IMR-90 (cell line): Measurements from ENCODE around the gene ENOX2. TPM values are rescaled to one million over a fixed set of nuclear protein-coding genes. Genes with fewer than 3 reads are reported as not detected.

ENCODE experiments used
- ATAC-seq: fragments of 200-7000 bp; cut with Tn5 transposase; 2 replicates; pipeline ENCODE4 v1.9.1; 2020; ENCODE audit warnings: low read depth, mild to moderate bottlenecking, moderate library complexity
- BruUV-seq: library from RNA; stranded (reverse); fragments of 400-500 nt; replicated peaks from 2 replicates; lab custom pipeline; 2021; lab: Mats Ljungman, UMichigan
- CTCF ChIA-PET: fragments of 300-600 bp; formaldehyde crosslinking; extraction: SDS; loops from one replicate; lab custom pipeline; 2021; ENCODE audit warnings: antibody characterized with exemption; lab: Yijun Ruan, JAX
- POLR2A ChIA-PET: fragments of 300-600 bp; sonication (Branson Sonifier 250); formaldehyde crosslinking; loops from one replicate; lab custom pipeline; 2022; ENCODE audit warnings: antibody characterized with exemption; ENCODE audit not compliant: unreplicated experiment; lab: Charles Lee
- DNase-seq: peaks from one replicate; pipeline ENCODE4 v3.0.0; 2013
- H2AFZ ChIP-seq: replicated peaks from 2 replicates; pipeline ENCODE3; 2013; ENCODE audit warnings: low read length, mild to moderate bottlenecking; ENCODE audit not compliant: poor library complexity
- H2AK5ac ChIP-seq: 2 replicates; pipeline ENCODE4 v1.6.1; 2013; ENCODE audit warnings: low read depth, low read length, inconsistent platforms
- H2AK9ac ChIP-seq: replicated peaks from 2 replicates; pipeline ENCODE3; 2013; ENCODE audit warnings: mild to moderate bottlenecking, low read depth, low read length, moderate library complexity; ENCODE audit not compliant: poor library complexity
- H2BK120ac ChIP-seq: 2 replicates; pipeline ENCODE4 v1.6.1; 2013; ENCODE audit warnings: low read depth, low read length, inconsistent platforms
- H2BK15ac ChIP-seq: 3 replicates; pipeline ENCODE4 v1.6.1; 2013; ENCODE audit warnings: low read depth, low read length, inconsistent platforms
- H2BK20ac ChIP-seq: 2 replicates; pipeline ENCODE4 v1.6.1; 2013; ENCODE audit warnings: low read depth, mild to moderate bottlenecking, inconsistent platforms, low read length, moderate library complexity
- H2BK5ac ChIP-seq: 2 replicates; pipeline ENCODE4 v1.6.1; 2013; ENCODE audit warnings: mild to moderate bottlenecking, low read depth, low read length, inconsistent platforms; ENCODE audit not compliant: poor library complexity, severe bottlenecking
- H3K14ac ChIP-seq: replicated peaks from 2 replicates; pipeline ENCODE4 v1.6.1; 2013; ENCODE audit warnings: low read depth, low read length, inconsistent platforms
- H3K18ac ChIP-seq: 2 replicates; pipeline ENCODE4 v1.6.1; 2013; ENCODE audit warnings: low read depth, low read length, control low read depth
- H3K23ac ChIP-seq: 2 replicates; pipeline ENCODE4 v1.6.1; 2013; ENCODE audit warnings: low read depth, low read length, inconsistent platforms
- H3K27ac ChIP-seq: 2 replicates; pipeline ENCODE4 v1.5.1; 2013; ENCODE audit warnings: mild to moderate bottlenecking, control low read depth, low read length; ENCODE audit not compliant: insufficient read depth
- H3K27me3 ChIP-seq: 2 replicates; pipeline ENCODE4 v1.6.1; 2013; ENCODE audit warnings: low read length; ENCODE audit not compliant: control insufficient read depth, insufficient read depth
- H3K36me3 ChIP-seq: 2 replicates; pipeline ENCODE4 v1.6.1; 2013; ENCODE audit warnings: low read length, mixed read lengths; ENCODE audit not compliant: control insufficient read depth, insufficient read depth
- H3K4ac ChIP-seq: 2 replicates; pipeline ENCODE4 v1.6.1; 2013; ENCODE audit warnings: low read depth, low read length, inconsistent platforms
- H3K4me1 ChIP-seq: 2 replicates; pipeline ENCODE4 v1.6.1; 2013; ENCODE audit warnings: low read length, mixed read lengths; ENCODE audit not compliant: control insufficient read depth, insufficient read depth
- H3K4me2 ChIP-seq: 2 replicates; pipeline ENCODE4 v1.6.1; 2013; ENCODE audit warnings: low read depth, mild to moderate bottlenecking, control low read depth, low read length, moderate library complexity
- H3K4me3 ChIP-seq: 2 replicates; pipeline ENCODE4 v1.5.1; 2013; ENCODE audit warnings: low read depth, mild to moderate bottlenecking, control low read depth, low read length, moderate library complexity; ENCODE audit not compliant: insufficient read depth
- H3K56ac ChIP-seq: 2 replicates; pipeline ENCODE4 v1.6.1; 2013; ENCODE audit warnings: low read length, inconsistent platforms; ENCODE audit not compliant: insufficient read depth; ENCODE audit errors: extremely low read depth
- H3K79me1 ChIP-seq, 2 experiments: 2 replicates each; pipeline ENCODE4 v1.6.1; 2013; ENCODE audit warnings: low read length in 2 of 2, inconsistent platforms in 1 of 2, low read depth in 1 of 2
- H3K9ac ChIP-seq: 2 replicates; pipeline ENCODE4 v1.6.1; 2013; ENCODE audit warnings: low read depth, low read length, control low read depth
- H3K9me1 ChIP-seq: 2 replicates; pipeline ENCODE4 v1.6.1; 2013; ENCODE audit warnings: low read length, inconsistent platforms; ENCODE audit not compliant: insufficient read depth
- H3K9me3 ChIP-seq: 2 replicates; pipeline ENCODE4 v1.6.1; 2013; ENCODE audit warnings: low read length; ENCODE audit not compliant: control insufficient read depth, insufficient read depth
- H4K20me1 ChIP-seq: 2 replicates; pipeline ENCODE4 v1.6.1; 2013; ENCODE audit warnings: low read length, inconsistent platforms; ENCODE audit not compliant: insufficient read depth
- H4K5ac ChIP-seq: 2 replicates; pipeline ENCODE4 v1.6.1; 2013; ENCODE audit warnings: mild to moderate bottlenecking, low read depth, low read length, control low read depth
- H4K8ac ChIP-seq, 2 experiments: 2 replicates each; pipeline ENCODE4 v1.6.1; 2013; ENCODE audit warnings: low read depth in 2 of 2, low read length in 2 of 2, control low read depth in 1 of 2, inconsistent platforms in 1 of 2
- H4K91ac ChIP-seq: 2 replicates; pipeline ENCODE4 v1.6.1; 2013; ENCODE audit warnings: low read depth, low read length, inconsistent platforms; ENCODE audit not compliant: insufficient read depth
- BHLHE40 ChIP-seq: fragments of 150-350 bp; IDR thresholded peaks from 2 replicates; pipeline ENCODE4 v1.6.1; 2016; ENCODE audit warnings: mild to moderate bottlenecking, low read depth, low read length
- CEBPB ChIP-seq: IDR thresholded peaks from 2 replicates; pipeline ENCODE4 v1.6.1; 2012; ENCODE audit warnings: low read depth, low read length, improper control_type of control experiment
- CHD1 ChIP-seq: IDR thresholded peaks from 2 replicates; pipeline ENCODE4 v1.6.1; 2012; ENCODE audit warnings: low read depth, low read length, improper control_type of control experiment
- CTCF ChIP-seq: conservative IDR thresholded peaks from 2 replicates; pipeline ENCODE4 v1.5.1; 2012; ENCODE audit warnings: mild to moderate bottlenecking, low read depth, low read length, improper control_type of control experiment
- ELK1 ChIP-seq: fragments of 150-350 bp; IDR thresholded peaks from 2 replicates; pipeline ENCODE4 v1.6.1; 2016; ENCODE audit warnings: low read depth, mild to moderate bottlenecking, low read length, moderate library complexity, borderline replicate concordance
- FOS ChIP-seq: fragments of 150-350 bp; IDR thresholded peaks from 2 replicates; pipeline ENCODE4 v1.6.1; 2016; ENCODE audit warnings: low read depth, low read length
- MAFK ChIP-seq: IDR thresholded peaks from 2 replicates; pipeline ENCODE4 v1.6.1; 2012; ENCODE audit warnings: low read depth, low read length, improper control_type of control experiment
- MAZ ChIP-seq: IDR thresholded peaks from 2 replicates; pipeline ENCODE4 v1.6.1; 2012; ENCODE audit warnings: low read depth, mild to moderate bottlenecking, low read length, improper control_type of control experiment, moderate library complexity, borderline replicate concordance
- MXI1 ChIP-seq: IDR thresholded peaks from 2 replicates; pipeline ENCODE4 v1.6.1; 2012; ENCODE audit warnings: low read depth, mild to moderate bottlenecking, low read length, moderate library complexity, borderline replicate concordance
- NFE2L2 ChIP-seq: fragments of 150-350 bp; IDR thresholded peaks from 2 replicates; pipeline ENCODE4 v1.6.1; 2016; ENCODE audit warnings: low read depth, mild to moderate bottlenecking, low read length
- POLR2A ChIP-seq: IDR thresholded peaks from 2 replicates; pipeline ENCODE4 v1.6.1; 2012; ENCODE audit warnings: mild to moderate bottlenecking, low read depth, low read length
- RAD21 ChIP-seq: IDR thresholded peaks from 2 replicates; pipeline ENCODE4 v1.6.1; 2012; ENCODE audit warnings: low read length, improper control_type of control experiment
- RCOR1 ChIP-seq: IDR thresholded peaks from 2 replicates; pipeline ENCODE4 v1.6.1; 2012; ENCODE audit warnings: mild to moderate bottlenecking, low read length, improper control_type of control experiment; ENCODE audit not compliant: insufficient replicate concordance
- RFX5 ChIP-seq: IDR thresholded peaks from 2 replicates; pipeline ENCODE4 v1.8.0; 2012; ENCODE audit warnings: low read depth, mild to moderate bottlenecking, low read length, moderate library complexity
- SMC3 ChIP-seq: fragments of 150-350 bp; IDR thresholded peaks from 2 replicates; pipeline ENCODE4 v1.6.1; 2016; ENCODE audit warnings: low read depth, mild to moderate bottlenecking, antibody characterized with exemption, low read length, moderate library complexity
- USF2 ChIP-seq: fragments of 150-350 bp; IDR thresholded peaks from 2 replicates; pipeline ENCODE4 v1.6.1; 2017; ENCODE audit warnings: mild to moderate bottlenecking, antibody characterized with exemption, low read length, low read depth
- WGBS, 2 experiments: methylation state at CpG; one replicate each; pipeline versions ENCODE4 v1.1.5 to v1.1.7; 2013; ENCODE audit warnings: missing lambda C conversion rate in 2 of 2; ENCODE audit not compliant: insufficient read length in 1 of 2; ENCODE audit errors: extremely low coverage in 2 of 2; 5-methylcytosine and 5-hydroxymethylcytosine counted together
- dilution Hi-C: fragments of 300-500 bp; cut with HindIII; formaldehyde crosslinking; loops from one replicate; pipeline ENCODE4 v1.14.3; 2018; ENCODE audit warnings: low sequenced_read_pairs; ENCODE audit not compliant: unreplicated experiment
- in situ Hi-C: fragments of 300-500 bp; cut with MboI; formaldehyde crosslinking; loops from 3 replicates; pipeline ENCODE4 v1.14.3; 2019; ENCODE audit warnings: low sequenced_read_pairs, inconsistent platforms, mixed read lengths
- intact Hi-C: fragments of 100-400 bp; cut with micrococcal nuclease; formaldehyde crosslinking; loops from 2 replicates; pipeline ENCODE4 v1.10.0; 2022
- polyA plus RNA-seq, 3 experiments: library from polyadenylated mRNA; depleted of rRNA; stranded (reverse); fragments of >200 nt; gene quantifications; 2 replicates each; pipeline ENCODE4 v1.2.3, GENCODE V29; 2012; ENCODE audit warnings: low replicate concordance in 1 of 3
- total RNA-seq: library from RNA; depleted of rRNA; stranded (reverse); fragments of >200 nt; gene quantifications from 2 replicates; pipeline ENCODE4 v1.2.3, GENCODE V29; 2012

Gene ENOX2
- total and polyA plus RNA-seq, 2 of the 4 experiments (the other 2 are of a cell fraction): 6.3 to 11.8 TPM

- no TSS peak for BruUV-seq
- ATAC-seq (no peak), DNase-seq (no peak)
- Histone ChIP-seq H4K91ac (no peak overlapping the region), H3K4me2 (no peak overlapping the region), H2BK120ac (no peak overlapping the region), H3K18ac (no peak overlapping the region), H4K20me1 (no peaks in the 10 kb centered on the region), H3K4me3 (no peak overlapping the region), H2BK5ac (no peak overlapping the region), H3K9ac (no peak overlapping the region), H2AK5ac (no peak overlapping the region), H3K9me1 (no peaks in the 10 kb centered on the region), H2AFZ (no peak overlapping the region), H2AK9ac (no peak overlapping the region), H3K4me1 (peaks cover 7% of the 10 kb centered on the region), H3K27me3 (no peaks in the 10 kb centered on the region), H3K36me3 (no peaks in the 10 kb centered on the region), H3K27ac (no peak overlapping the region), H3K4ac (no peak overlapping the region), H3K9me3 (no peaks in the 10 kb centered on the region), H3K14ac (no peak overlapping the region), H3K56ac (no peak overlapping the region), H2BK20ac (no peak overlapping the region), H3K79me1 (no peaks in the 10 kb centered on the region), H4K5ac (no peak overlapping the region), H3K23ac (no peak overlapping the region), H2BK15ac (no peak overlapping the region), H4K8ac (no peak overlapping the region)
- intact Hi-C loops (no loop called here), in situ Hi-C loops (no loop called here), dilution Hi-C loops (no loop called here)
- ChIA-PET CTCF (no interaction called here), POLR2A (no interaction called here)
- WGBS, 2 experiments: no CpG with 5 or more reads among the region's 4 CpGs
- TF ChIP-seq MXI1: no peak
- no peak for TF ChIP-seq RCOR1
- no peak for TF ChIP-seq USF2
- no peak for TF ChIP-seq BHLHE40
- no peak for TF ChIP-seq MAFK
- no peak for TF ChIP-seq MAZ
- no peak for TF ChIP-seq CTCF
- no peak for TF ChIP-seq NFE2L2
- no peak for TF ChIP-seq CEBPB
- no peak for TF ChIP-seq RAD21
- no peak for TF ChIP-seq SMC3
- TF ChIP-seq RFX5: no peak
- no peak for TF ChIP-seq CHD1
- TF ChIP-seq POLR2A: no peak
- TF ChIP-seq ELK1: no peak
- no peak for TF ChIP-seq FOS
Measured at GRCh38 chrX:130769835-130770234, 133.2 kb downstream of the ENOX2 start.
